ENCODE data around the gene C10orf90.

- no peak for TF ChIP-seq CTCF (IDR thresholded peaks at IDR 0.05)
- TF ChIP-seq POLR2A (IDR thresholded peaks at IDR 0.05): no peak
Measured at GRCh38 chr10:126478546-126478945, 191.9 kb downstream of the C10orf90 start.

All from esophagus squamous epithelium (tissue), 4 donors.